CD4-positive, alpha-beta T cell treated with Interleukin-15 for 4 hours (primary cell): ENCODE results near the gene ATXN2.

ENCODE experiments used
- DNase-seq: peaks from one replicate; pipeline ENCODE4 v3.0.0-alpha.2; 2020; ENCODE audit warnings: low spot score

Gene ATXN2

DNA sequence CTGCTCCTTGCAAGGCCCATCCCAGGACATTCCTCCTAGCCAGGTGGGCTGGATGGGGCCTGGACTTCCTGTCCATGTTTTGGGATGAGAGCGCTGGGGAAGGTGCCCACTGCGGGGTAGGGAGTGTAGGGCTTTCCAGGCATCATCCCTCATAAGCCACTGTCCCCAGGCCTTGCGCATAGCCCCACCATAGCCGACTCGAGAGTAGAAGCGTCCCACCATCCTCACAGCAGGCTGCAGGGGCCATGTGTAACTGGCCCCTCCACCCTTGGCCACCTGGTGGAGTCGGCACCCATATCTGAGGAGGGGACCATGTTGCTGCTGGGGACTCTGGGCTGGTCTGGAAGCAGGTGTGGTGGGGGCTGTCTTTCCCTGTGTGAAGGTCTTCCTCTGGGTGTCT is 162.8 kb downstream of the ATXN2 start:
- DNase-seq: no peak

DNA sequence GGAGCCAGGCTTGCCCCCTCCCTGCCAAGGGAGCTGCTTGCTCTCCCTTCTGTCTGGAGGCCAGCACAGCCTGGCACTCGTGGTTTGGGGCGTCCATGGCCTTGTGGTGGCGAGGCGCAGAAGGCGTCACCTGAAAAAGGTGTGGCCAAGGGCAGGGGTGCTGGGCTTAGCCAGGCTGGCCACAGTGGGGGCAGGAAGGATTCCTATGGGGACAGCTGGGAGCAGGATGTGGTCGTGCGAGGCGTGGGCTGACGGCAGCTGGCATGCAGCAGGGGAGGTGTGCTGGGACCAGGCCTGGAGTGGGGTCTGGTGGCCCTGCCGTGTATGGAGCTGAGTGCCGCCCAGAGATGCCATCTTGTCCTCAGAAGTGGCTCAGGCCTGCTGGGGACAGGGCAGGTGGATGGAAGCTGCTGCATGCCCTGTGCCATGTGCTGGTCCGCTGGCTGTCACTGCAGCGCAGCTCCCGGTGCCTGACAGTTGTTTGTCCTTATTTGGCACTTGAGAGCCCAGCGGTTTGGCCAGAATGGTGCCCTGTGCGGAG is 163.4 kb downstream of the ATXN2 start:
- DNase-seq: peak; percentile 21

DNA sequence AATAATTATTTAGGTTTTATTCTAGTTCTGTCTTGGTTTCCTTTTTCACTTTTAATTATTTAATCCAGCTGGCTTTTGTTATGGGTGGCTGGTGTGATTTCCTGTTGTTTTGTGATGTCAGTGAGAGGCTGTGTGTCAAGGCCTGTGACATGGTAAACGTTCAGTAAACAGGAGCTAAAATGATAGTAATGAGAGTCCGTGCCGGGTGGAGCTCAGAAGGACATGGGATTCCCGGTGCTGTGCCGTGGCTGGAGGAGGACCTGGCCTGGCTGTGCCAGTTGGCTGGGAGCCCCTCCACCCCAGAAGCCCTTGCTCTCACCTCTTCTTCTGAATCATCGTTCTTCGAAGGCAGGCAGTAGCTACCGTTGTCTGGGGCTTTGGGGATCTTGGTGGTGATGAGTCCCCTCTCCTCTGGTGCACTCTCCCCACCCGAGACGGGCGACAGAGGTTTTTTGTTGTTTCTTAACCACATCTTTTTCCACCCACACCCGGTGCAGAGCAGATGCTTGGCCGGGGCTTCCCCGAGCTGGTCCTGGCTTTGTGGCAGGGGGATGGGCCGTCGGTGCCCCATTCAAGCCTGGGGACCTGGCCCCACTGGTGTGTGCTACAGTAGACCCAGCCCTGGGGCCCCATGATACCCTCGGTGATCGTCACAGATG is 164.3 kb downstream of the ATXN2 start:
- peak; percentile 91 for DNase-seq

DNA sequence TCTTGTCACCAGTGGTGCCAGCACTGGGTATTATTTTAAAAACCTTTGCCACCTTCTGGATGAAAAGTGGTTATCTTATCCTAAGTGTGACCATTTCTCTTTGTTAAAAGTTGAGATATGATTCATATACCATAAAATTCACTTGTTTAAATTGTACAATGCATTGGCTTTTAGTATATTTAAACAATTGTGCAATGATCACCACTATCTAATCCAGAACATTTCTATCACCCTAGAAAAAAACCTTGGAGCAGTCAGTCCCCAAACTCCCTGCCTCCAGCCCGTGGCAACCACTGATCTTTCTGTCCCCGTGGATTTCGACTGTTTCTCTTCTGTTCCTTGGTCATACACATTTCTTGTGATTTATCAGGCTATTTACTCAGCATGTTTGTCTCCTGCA is 165.1 kb downstream of the ATXN2 start:
- no peak for DNase-seq

DNA sequence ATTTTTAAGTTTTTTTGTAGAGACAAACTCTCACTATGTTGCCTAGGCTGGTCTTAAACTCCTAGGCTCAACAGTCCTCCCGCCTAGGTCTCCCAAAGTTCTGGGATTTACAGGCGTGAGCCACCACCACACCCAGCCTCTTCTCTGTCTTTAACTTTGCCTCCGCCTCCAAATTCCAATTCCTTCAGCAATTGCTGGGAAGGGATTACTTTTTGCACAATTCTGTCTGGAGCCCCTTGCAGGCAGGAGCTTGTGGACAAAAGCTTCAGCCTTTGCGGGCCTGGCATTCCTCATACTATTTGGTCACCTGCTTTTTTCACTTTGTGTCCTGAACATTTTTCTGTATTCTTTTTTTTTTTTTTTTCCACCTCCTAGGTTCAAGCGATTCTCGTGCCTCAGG is 167.3 kb downstream of the ATXN2 start:
- DNase-seq: no peak

DNA sequence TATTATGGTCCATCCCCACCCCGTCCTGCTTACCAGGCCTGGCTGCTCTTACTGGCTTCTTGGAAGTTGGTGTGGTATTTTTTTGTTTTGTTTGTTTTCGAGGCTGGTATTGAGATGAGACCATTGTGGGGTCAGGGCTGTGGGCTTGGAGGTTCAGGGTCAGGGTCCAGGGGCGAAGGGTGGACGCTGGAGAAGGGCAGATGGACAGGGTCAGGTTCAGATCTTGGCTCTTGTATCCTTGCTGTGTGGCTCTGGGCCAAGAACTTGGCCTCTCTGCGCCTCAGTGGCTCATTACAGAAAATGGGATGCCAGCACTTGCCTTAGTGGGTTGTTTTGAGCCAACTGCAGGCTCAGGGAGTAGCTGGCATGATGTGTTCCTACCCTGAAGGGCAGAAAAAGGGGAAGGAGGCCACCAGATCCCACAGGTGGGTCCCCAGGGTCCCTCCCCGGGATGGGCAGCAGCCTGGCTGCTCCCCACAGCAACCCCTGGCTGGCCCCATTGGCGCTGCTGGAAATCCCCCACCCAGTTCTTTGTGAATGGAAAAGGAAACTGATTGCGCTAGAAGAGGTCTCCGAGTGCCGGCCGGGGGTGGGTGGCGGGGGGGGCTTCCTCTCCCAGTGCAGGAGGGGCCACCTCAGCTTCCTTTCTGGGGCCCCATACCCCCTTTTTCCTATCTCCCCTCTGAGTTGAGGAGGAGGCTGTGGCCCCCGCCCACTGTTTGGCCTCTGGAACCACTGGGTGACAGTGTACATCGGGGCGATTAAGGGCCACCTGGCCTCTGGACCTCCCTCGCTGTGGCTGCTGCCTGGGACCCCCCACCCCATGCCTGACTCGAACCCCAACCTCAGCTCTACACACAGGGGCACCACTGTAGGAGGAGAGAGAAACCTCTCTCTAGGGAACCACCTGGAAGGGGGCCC is 168.4 kb downstream of the ATXN2 start:
- DNase-seq: peak; percentile 73

DNA sequence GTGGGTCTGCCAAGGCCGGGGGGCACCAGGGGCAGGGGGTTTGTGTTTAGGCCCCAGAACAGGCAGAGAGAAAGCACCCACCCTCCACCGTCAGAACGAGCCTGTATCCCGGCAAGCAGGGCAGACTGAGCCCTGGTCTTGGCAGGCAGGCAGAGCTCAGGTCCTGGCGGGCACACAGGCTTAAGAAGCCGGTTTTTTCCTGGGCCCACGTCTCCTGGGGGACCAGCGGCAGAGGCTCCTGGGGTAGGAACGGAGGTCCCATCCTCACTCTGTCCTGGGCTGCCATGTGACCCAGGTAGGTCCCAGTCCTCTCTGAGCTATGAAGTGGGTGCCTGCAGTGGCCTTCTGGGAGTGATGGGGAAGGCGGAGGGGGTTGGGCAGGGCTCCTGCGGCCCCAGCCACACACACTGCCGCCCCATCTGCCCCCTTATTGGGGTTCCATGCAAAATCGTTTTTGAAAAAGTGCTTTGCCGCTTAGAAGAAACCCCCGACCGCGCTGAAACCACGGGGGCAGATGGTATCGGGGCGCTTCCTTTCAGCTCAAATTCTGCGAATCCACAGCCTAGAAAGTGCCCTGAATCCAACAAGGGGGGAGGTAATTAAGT is 169.2 kb downstream of the ATXN2 start:
- DNase-seq: peak; percentile 87

DNA sequence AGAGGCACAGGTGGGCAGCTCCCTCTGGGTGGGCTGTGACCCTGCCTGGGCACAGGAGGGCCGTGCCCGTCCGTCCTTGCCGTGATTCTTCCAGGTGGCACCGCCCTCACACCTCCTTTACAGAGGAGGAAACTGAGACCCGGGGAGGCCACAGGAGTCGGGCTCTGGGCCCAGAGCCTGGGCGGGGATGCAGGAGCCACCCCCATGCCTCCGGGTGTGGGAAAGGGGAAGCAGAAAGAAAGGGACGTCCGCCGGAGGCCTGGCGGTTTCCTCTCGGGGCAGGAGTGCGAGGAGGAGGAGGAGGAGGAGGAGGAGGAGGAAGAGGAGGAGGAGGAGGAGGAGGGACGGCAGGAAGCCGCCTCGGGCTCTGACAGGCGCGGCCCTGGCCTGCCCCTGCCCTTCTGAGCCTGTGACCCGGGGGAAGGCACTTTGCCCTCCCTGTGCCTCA is 170.4 kb downstream of the ATXN2 start:
- no peak for DNase-seq

DNA sequence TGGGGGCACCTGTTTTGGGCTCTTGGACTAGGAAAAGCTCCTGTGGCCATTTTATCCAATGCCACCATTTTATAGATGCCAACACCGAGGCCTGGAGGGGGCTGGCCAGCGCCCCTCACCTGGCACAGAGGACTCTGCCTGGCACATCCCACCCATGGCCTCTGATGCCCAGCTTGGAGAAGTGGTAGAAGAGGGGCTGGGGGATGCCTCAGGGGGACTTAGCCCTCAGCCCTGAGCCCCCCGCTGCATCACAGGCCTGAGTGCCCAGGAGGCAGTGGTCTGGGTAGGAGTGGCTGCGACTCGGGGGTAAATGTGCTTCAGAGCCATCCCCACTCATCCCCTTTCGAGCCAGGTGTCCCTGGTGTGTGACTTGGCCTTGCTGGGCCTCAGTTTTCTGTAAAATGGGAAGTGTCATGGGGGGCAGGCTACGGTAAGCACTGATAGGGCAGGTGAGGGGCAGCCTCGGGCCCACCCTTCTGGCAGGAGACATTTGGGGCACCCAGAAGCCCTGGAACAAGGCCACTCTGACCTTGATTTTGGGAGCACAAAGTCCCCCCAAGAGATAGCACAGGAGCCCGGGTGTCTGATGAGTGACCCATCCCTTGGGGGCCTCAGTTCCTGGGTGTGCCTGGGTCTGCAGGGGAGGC is 170.9 kb downstream of the ATXN2 start:
- no peak for DNase-seq

DNA sequence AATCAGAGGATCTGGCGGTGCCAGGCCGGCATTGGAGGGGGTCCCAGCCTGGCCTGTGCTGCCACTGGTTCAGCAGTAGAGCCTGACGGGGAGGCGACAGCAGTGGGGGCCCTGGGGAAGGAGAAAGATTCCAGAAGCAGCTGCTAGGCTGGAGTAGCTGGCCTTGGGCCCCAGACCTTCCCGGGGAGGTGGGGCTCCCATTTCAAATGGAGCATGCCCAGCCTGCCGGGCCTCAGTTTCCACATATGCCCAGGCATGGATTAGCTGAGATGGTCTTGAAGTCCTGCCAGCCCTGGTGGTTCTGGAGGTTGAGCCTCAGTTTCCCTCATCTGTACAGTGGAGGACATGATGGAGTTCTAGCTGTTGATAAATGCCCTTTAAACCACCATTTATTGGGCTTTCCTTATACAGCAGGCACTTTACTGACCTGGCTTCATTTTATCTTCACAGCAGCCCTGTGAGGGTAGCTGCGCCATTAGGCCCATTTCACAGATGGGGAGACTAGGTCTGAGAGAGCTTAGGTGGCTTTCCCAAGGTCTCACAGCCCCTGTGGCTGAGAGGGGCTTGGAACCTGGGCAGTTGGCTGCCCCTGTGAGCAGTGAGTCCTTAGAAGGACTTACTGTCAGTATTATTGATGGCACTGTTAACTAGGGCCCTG is 171.6 kb downstream of the ATXN2 start:
- DNase-seq: no peak

DNA sequence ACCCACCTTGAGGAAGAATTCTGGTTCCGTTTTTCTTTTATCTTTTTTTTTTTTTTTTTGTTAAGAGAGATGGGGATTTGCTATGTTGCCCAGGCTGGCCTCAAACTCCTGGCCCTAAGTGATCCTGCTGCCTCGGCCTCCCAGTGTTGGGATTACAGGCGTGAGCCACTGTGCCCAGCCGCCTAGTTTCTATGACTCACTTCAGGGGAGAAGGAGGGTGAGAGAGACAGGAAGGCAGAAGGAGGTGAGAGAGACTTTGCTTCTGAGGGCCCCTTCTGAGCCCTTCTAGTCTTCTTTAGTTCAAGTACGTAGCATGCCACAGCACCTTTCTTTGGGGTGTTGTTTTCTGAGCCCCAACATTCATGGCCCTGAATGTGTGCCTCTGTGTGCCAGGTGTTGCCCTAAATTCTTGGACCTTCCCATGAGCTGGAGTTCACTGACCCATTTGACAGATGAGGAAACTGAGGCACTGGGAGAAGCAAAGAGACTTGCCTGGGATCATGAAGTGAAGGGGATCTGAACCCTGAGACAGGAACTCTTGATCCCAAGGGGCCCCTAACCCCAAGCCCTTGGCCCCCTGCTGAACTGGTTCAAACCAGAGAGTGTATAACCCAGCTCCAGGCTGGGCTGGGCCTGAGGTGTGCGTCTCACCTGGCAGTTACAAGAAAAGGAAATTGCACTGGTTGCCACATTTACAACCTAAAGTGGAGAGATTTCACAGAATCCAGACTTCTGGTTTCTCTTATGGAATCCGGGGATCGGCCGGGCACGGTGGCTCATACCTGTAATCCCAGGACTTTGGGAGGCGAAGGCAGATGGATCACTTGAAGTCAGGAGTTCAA is 172.6 kb downstream of the ATXN2 start:
- DNase-seq: peak; percentile 60

DNA sequence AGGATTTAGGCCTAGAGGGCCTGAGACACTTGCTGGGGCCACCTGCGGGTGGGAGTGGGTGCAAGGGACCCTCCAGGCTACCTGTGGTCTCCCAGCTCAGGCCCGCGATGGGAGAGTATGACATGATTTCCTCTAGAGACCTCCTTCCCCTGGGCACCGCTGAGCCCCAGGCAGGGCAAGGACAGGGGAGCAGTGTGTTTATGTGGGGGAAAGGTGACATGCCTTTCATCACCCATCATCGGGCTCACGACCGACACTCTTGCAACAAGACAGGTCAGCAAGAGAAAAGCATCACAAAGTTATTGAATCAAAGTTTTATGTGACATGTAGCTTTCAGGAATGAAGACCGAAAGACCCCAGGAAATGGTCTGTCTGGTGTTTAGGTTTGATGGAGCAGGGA is 173.5 kb downstream of the ATXN2 start:
- DNase-seq: no peak

DNA sequence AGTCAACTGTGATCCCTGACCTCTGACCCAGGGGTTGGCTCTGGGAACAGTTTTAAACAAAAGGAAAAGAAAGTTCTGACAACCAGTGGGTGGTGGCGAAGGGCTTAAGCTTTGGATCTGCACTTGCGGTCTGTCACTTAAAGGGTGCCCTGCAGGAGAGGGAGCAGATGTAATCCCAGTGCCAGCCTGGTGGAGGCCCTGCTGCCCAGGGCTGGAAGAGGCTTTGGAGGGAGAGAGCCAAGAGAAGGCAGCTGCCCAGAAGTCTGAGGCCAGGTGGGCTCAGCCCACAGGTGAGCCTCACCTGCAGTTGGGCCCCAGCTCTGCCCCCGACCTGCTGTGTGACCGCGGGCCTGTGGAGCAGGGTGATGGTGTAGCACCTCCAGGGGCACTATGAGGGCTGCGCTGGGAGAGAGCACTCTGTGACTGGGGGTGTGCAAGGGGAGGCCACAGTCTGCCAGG is 174.3 kb downstream of the ATXN2 start:
- no peak for DNase-seq

DNA sequence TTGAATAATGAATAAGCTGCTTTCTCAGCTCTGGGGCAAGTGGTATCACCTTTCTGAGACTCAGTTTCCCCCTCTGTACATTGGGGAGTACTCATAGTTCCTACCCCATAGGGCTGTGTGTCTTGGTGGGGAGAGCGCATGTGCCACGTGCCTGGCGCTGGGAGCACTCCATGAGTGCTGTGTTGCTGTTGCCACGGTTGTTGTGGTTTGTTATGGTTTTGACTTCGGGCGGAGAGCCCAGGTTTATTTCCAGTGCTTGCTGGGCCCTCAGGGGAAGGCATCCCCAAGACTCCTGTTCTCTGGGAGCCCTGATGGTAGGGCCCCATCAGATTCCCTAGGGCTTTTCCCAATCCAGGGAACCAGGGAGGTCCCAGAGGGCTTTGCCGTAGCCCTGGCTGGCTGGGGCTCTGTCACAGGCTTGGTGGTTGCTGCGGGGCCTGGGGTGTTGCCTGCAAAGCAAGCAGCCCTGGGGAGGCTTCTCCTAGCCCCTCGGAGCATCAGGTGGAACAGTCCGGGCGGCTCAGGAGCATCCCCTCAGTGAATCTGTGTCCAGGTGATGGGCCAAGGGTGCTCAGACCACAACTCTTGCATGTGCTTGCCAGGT is 174.8 kb downstream of the ATXN2 start:
- no peak for DNase-seq

DNA sequence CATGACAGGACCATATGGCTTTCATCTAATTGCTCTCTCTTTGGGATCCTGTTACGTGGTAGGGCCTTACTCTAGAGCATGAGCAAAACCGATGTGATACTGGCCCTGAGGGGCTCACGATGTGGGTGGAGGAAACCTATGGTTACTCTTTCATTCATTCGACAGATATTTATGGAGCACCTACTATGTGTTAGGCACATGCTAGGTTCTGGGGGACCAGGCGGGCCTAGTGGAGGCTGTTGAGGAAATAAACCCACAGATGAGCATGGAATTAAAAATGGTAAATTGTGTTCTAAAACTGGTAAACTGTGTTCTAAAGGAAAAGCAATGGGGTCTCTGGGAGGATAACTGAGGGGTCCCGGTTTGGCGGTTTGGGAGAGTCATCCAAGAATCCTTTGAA is 178.6 kb downstream of the ATXN2 start:
- no peak for DNase-seq

DNA sequence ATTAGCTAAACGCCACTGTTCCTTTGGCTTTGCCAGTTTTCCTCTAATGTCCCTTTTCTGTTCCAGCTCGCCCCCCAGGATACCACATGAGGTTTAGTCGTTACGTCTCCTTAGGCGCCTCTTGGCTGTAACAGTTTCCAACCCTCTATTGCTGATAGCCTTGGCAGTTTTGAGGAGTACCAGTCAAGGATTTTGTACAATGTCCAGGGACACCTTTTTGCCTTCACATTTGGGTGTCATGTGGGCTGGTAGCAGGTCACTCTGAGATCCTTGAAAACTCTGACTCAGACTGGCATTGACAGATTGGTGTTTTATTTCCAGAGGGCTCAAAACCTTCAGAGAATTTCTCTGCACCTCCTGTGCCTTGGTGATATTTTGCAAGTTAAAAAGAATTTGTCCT is 179.3 kb downstream of the ATXN2 start:
- DNase-seq: no peak

DNA sequence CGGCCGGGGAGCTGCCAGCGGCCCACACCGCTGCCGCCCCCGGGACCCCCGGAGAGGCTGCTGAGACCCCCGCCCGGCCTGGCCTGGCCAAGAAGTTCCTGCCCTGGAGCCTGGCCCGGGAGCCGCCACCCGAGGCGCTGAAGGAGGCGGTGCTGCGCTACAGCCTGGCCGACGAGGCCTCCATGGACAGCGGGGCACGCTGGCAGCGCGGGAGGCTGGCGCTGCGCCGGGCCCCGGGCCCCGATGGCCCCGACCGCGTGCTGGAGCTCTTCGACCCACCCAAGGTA is 180.6 kb downstream of the ATXN2 start:
- no peak for DNase-seq

DNA sequence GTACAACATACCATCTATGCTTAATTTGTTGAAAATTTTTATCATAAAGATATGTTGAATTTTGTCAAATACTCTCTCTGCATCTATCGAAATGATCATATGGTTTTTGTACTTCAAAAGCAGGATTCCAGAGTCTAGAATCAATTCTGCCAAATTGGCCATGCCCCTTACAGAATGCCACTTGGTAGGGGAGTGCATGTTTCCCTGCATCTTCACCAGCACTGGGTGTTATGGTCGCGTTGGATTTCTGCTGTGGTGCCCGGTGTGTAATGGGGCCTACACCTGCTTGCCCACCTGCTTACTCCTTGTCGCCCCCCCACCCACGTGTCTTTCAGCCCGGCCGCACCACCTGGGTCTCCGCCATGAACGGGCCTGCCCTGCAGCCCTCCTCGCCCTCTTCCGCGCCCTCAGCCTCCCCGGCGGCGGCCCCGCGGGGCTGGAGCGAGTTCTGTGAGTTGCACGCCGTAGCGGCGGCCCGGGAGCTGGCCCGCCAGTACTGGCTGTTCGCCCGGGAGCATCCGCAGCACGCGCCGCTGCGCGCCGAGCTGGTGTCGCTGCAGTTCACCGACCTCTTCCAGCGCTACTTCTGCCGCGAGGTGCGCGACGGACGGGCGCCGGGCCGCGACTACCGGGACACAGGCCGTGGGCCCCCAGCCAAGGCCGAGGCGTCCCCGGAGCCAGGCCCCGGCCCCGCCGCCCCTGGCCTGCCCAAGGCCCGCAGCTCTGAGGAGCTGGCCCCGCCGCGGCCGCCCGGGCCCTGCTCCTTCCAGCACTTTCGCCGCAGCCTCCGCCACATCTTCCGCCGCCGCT is 181.1 kb downstream of the ATXN2 start:
- DNase-seq: no peak

DNA sequence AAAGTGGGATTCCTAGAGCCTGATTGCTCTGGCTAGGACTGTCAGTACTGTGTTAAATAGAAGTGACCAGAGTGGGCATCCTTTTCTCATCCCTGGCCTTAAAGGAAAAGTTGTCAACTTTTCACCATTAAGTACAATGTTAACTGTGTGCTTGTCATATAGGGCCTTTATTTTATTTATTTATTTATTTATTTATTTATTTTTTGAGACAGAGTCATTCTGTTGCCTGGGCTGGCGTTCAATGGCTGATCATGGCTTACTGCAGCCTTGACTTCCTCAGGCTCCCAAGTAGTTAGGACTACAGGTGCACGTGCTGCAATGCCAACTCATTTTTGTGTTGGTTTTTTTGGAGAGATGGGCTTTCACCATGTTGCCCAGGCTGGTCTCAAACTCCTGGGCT is 181.8 kb downstream of the ATXN2 start:
- DNase-seq: no peak
